Spleen (tissue), 7 donors: ENCODE results near the gene STX4.

Experiments
- POLR2AphosphoS5 ChIP-seq, 3 donors: sonication (generic); formaldehyde crosslinking; IDR thresholded peaks; one replicate each; pipeline ENCODE4 v1.5.1; 2017; ENCODE audit warnings: antibody characterized with exemption in 3 of 3
- TF ChIP-seq, protein P1 (sequence below), 11 experiments: fragments of 200-600 bp in 7 of 11; fragments of 450-650 bp in 4 of 11; sonication (generic) in 4 of 11; IDR thresholded peaks in 8 of 11; conservative IDR thresholded peaks in 3 of 11; 1 replicate in 7 of 11; 2 replicates in 4 of 11; pipeline versions ENCODE4 v1.4.0 to v1.8.0; 2016 to 2021; ENCODE audit warnings: antibody characterized with exemption in 11 of 11, inconsistent platforms in 4 of 11, mild to moderate bottlenecking in 1 of 11
- donor health status: DM: no; HTN: no; CAD: no; lungs with moderate emphysema.
- donor health status: DM: no; HTN: no; CAD: no.
- donor health status: DM: no; HTN: no; CAD: no.

DNA sequence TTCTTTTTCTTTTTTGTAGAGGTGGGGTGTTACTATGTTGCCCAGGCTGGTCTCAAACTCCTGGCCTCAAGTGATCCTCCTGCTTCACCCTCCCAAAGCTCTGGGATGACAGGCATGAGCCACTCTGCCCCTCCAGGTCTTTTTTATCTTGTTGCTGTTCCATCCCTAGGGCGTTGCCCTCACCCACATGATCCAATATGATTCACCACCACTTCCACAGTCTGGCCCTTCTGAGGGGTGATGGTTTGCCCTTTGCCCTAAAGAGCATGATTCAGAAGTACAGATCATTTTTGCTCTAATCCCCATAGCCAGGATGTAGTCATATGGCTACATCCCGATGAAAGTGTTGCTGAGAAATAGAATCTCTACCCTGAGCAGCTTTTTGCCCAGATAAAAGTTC is 18.8 kb downstream of the STX4 start:
- no peak for TF ChIP-seq POLR2AphosphoS5 (IDR thresholded peaks at IDR 0.05)
- TF ChIP-seq, protein P1, sequence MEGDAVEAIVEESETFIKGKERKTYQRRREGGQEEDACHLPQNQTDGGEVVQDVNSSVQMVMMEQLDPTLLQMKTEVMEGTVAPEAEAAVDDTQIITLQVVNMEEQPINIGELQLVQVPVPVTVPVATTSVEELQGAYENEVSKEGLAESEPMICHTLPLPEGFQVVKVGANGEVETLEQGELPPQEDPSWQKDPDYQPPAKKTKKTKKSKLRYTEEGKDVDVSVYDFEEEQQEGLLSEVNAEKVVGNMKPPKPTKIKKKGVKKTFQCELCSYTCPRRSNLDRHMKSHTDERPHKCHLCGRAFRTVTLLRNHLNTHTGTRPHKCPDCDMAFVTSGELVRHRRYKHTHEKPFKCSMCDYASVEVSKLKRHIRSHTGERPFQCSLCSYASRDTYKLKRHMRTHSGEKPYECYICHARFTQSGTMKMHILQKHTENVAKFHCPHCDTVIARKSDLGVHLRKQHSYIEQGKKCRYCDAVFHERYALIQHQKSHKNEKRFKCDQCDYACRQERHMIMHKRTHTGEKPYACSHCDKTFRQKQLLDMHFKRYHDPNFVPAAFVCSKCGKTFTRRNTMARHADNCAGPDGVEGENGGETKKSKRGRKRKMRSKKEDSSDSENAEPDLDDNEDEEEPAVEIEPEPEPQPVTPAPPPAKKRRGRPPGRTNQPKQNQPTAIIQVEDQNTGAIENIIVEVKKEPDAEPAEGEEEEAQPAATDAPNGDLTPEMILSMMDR (IDR thresholded peaks at IDR 0.05 in 8 of 11, conservative IDR thresholded peaks at IDR 0.05 in 3 of 11), result no peak
